22Rv1 (cell line): ENCODE data around the gene RSRC1.

Source experiments
- ZFX ChIP-seq: fragments of 450-650 bp; IDR thresholded peaks from 2 replicates; pipeline ENCODE4 v1.6.1; 2017; ENCODE audit warnings: antibody characterized with exemption, borderline replicate concordance
- TF ChIP-seq, protein P1 (sequence below): fragments of 450-650 bp; IDR thresholded peaks from 2 replicates; pipeline ENCODE4 v1.5.1; 2017; ENCODE audit warnings: mild to moderate bottlenecking

DNA sequence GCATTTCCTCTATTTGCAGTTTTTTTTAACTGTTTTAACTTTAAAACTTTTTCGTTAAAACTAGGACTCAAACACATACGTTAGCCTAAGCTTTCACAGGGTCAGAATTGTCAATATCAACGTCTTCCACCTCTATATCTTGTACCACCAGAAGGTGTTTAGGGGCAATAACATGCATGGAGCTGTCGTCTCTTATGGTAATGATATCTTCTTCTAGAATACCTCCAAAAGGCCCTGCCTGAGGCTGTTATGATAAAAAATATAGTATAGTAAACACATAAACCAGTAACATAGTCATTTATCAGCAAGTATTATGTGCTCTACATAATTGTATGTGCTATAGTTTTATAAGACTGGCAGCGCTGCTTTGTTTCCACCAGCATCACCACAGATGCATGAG lies 384.8 kb downstream of the RSRC1 start:
- TF ChIP-seq, protein P1, sequence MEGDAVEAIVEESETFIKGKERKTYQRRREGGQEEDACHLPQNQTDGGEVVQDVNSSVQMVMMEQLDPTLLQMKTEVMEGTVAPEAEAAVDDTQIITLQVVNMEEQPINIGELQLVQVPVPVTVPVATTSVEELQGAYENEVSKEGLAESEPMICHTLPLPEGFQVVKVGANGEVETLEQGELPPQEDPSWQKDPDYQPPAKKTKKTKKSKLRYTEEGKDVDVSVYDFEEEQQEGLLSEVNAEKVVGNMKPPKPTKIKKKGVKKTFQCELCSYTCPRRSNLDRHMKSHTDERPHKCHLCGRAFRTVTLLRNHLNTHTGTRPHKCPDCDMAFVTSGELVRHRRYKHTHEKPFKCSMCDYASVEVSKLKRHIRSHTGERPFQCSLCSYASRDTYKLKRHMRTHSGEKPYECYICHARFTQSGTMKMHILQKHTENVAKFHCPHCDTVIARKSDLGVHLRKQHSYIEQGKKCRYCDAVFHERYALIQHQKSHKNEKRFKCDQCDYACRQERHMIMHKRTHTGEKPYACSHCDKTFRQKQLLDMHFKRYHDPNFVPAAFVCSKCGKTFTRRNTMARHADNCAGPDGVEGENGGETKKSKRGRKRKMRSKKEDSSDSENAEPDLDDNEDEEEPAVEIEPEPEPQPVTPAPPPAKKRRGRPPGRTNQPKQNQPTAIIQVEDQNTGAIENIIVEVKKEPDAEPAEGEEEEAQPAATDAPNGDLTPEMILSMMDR = no peak
- TF ChIP-seq ZFX = no peak
